Activated B cell treated with CpG ODN at 0.5 μM for 24 hours (primary cell): ENCODE measurements around the gene ANKLE1. TPM values are rescaled to one million over a fixed set of nuclear protein-coding genes. Genes with fewer than 3 reads are reported as not detected.

Experiments
- ATAC-seq: fragments of 200-7000 bp; cut with Tn5 transposase; one replicate; pipeline ENCODE4 v1.10.0; 2021; ENCODE audit warnings: low read depth, mild to moderate bottlenecking, moderate library complexity
- CTCF ChIA-PET: fragments of 350-600 bp; sonication (Branson Sonifier 250); formaldehyde crosslinking; loops from one replicate; lab custom pipeline; 2021; ENCODE audit warnings: antibody characterized with exemption; lab: Charles Lee
- POLR2A ChIA-PET: fragments of 350-600 bp; sonication (Branson Sonifier 250); formaldehyde crosslinking; loops from one replicate; lab custom pipeline; 2021; ENCODE audit warnings: antibody characterized with exemption; lab: Charles Lee
- DNase-seq: peaks from one replicate; pipeline ENCODE4 v3.0.0; 2022
- H3K27ac Mint-ChIP-seq: one replicate; pipeline ENCODE4 v1.8.0; 2020; ENCODE audit warnings: mixed read lengths
- H3K27me3 Mint-ChIP-seq: one replicate; pipeline ENCODE4 v1.8.0; 2021; ENCODE audit warnings: mixed read lengths
- H3K36me3 Mint-ChIP-seq: one replicate; pipeline ENCODE4 v1.8.0; 2021; ENCODE audit warnings: low read depth, mixed read lengths
- H3K4me1 Mint-ChIP-seq: one replicate; pipeline ENCODE4 v1.8.0; 2021; ENCODE audit warnings: mixed read lengths
- H3K4me3 Mint-ChIP-seq: one replicate; pipeline ENCODE4 v1.8.0; 2020; ENCODE audit warnings: mild to moderate bottlenecking, mixed read lengths
- H3K9me3 Mint-ChIP-seq: one replicate; pipeline ENCODE4 v1.8.0; 2020; ENCODE audit warnings: mixed read lengths
- intact Hi-C: fragments of 100-400 bp; cut with micrococcal nuclease; formaldehyde crosslinking; loops from one replicate; pipeline ENCODE4 v1.15.1; 2024
- total RNA-seq: library from RNA; stranded (reverse); gene quantifications from 2 replicates; pipeline ENCODE4 v1.2.3, GENCODE V29; 2022
- TF ChIP-seq, protein P1 (sequence below): fragments of 200-600 bp; IDR thresholded peaks from one replicate; pipeline ENCODE4 v1.8.0; 2022; ENCODE audit warnings: antibody characterized with exemption, mild to moderate bottlenecking

Gene ANKLE1
- total RNA-seq, 1 donor from 2014 or later, result 9.1 TPM

DNA sequence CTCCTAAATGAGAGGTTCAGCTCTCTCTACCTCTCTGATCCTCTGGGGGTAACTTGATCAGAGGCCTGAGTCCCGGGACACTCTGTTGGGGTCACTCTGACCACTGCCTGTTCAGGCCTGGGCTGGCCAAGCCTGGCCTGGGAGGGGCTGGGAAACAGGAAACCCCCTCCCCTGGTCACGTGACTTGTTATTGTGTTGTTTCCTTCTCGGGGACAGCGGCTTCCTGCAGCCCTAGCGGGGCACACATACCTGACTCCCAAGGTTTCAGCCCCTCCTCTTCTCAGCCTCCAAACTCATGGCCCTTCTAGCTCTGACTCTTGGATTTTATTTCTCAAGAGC, 17.1 kb upstream of the ANKLE1 start, which contains the start of gene USHBP1:
Gene USHBP1 (minus strand): TSS at position 105 of the 339 bp plus-strand sequence. CDS start 446 bp downstream, outside the sequence.
- no peaks in the 10 kb centered on the region for H3K9me3 Mint-ChIP-seq
- ATAC-seq (no peak), DNase-seq (no peak)
- TF ChIP-seq, protein P1, sequence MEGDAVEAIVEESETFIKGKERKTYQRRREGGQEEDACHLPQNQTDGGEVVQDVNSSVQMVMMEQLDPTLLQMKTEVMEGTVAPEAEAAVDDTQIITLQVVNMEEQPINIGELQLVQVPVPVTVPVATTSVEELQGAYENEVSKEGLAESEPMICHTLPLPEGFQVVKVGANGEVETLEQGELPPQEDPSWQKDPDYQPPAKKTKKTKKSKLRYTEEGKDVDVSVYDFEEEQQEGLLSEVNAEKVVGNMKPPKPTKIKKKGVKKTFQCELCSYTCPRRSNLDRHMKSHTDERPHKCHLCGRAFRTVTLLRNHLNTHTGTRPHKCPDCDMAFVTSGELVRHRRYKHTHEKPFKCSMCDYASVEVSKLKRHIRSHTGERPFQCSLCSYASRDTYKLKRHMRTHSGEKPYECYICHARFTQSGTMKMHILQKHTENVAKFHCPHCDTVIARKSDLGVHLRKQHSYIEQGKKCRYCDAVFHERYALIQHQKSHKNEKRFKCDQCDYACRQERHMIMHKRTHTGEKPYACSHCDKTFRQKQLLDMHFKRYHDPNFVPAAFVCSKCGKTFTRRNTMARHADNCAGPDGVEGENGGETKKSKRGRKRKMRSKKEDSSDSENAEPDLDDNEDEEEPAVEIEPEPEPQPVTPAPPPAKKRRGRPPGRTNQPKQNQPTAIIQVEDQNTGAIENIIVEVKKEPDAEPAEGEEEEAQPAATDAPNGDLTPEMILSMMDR, result no peak
- intact Hi-C loops, result no loop called here
- peaks cover 10% of the 10 kb centered on the region for H3K36me3 Mint-ChIP-seq
- H3K4me3 Mint-ChIP-seq, result no peak within 1 kb of the TSS
- H3K27me3 Mint-ChIP-seq, result no peaks in the 10 kb centered on the region
- ChIA-PET CTCF (interaction anchor here (0.7 to 1.5 kb wide), 3 partner anchors 17 to 38 kb away, joined by 3 to 5 read pairs (median 4); partner anchors contain the start of gene ANKLE1), POLR2A (interaction anchor here (0.6 to 2.4 kb wide), 4 partner anchors 39 to 199 kb away, joined by 3 to 9 read pairs (median 4); partner anchors contain the start of genes OCEL1 and USE1)
- H3K4me1 Mint-ChIP-seq, result peaks cover 35% of the 10 kb centered on the region
- peak within 1 kb of the TSS; percentile 24 for H3K27ac Mint-ChIP-seq

DNA sequence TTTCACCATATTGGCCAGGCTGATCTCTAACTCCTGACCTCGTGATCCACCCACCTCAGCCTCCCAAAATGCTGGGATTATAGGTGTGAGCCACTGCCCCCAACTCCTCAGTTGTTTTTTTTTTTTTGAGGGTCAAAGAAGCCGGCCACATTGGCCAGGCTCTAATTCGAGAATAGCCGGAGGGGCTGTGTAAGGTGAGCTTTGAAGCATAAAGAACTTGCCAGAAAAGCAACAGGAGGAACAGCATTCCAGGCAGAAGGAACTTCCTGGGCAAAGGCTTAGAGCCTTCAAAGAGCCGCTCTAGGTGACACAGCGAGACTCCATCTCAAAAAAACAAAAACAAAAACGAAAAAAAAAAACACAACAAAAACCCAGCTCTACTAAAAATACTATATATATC, 15.7 kb upstream of the ANKLE1 start:
- no peaks in the 10 kb centered on the region for H3K27me3 Mint-ChIP-seq
- POLR2A ChIA-PET, result interaction anchor here (0.7 to 3.1 kb wide), 20 partner anchors 9 to 680 kb away, joined by 3 to 40 read pairs (median 4); partner anchors contain the start of genes ANKLE1, BST2, DDA1 and JAK3
- DNase-seq (no peak), ATAC-seq (no peak)
- peaks cover 30% of the 10 kb centered on the region for H3K4me1 Mint-ChIP-seq
- no peak overlapping the region for H3K4me3 Mint-ChIP-seq
- intact Hi-C loops, result loop anchor here (2.0 to 5.0 kb wide), 5 partner anchors 15 to 1934 kb away; partner anchors contain the start of genes ANKLE1 and BRD4
- TF ChIP-seq, protein P1, result no peak
- H3K27ac Mint-ChIP-seq, result peak overlapping the region; percentile 93
- peaks cover 21% of the 10 kb centered on the region for H3K36me3 Mint-ChIP-seq
- CTCF ChIA-PET, result interaction anchor here (1.0 to 1.5 kb wide), 4 partner anchors 14 to 31 kb away, joined by 3 to 5 read pairs (median 4); partner anchors contain the start of gene ANKLE1
- no peaks in the 10 kb centered on the region for H3K9me3 Mint-ChIP-seq

- ATAC-seq (no peak), DNase-seq (peak; percentile 38)
- peaks cover 26% of the 10 kb centered on the region for H3K36me3 Mint-ChIP-seq
- peak overlapping the region; percentile 91 for H3K4me3 Mint-ChIP-seq
- TF ChIP-seq, protein P1, result no peak
- ChIA-PET POLR2A (interaction anchor here (0.5 to 3.1 kb wide), 29 partner anchors 8 to 999 kb away, joined by 3 to 40 read pairs (median 4); partner anchors contain the start of genes ANKLE1, BST2, DDA1 and JAK3), CTCF (interaction anchor here (0.6 to 1.9 kb wide), 8 partner anchors 14 to 191 kb away, joined by 3 to 6 read pairs (median 3); partner anchors contain the start of genes ABHD8, ANKLE1, HAUS8 and MRPL34)
- H3K4me1 Mint-ChIP-seq, result peaks cover 29% of the 10 kb centered on the region
- intact Hi-C loops, result loop anchor here (2.0 to 5.0 kb wide), 5 partner anchors 14 to 1934 kb away; partner anchors contain the start of genes ANKLE1 and BRD4
- peak overlapping the region; percentile 93 for H3K27ac Mint-ChIP-seq
- H3K9me3 Mint-ChIP-seq, result no peaks in the 10 kb centered on the region
- no peaks in the 10 kb centered on the region for H3K27me3 Mint-ChIP-seq
Observed at GRCh38 chr19:17266589-17266974, 15.1 kb upstream of the ANKLE1 start.

GRCh38 chr19:17266975-17267788, 14.5 kb upstream of the ANKLE1 start, which contains the start of gene BABAM1:
TSS of gene BABAM1 (plus strand) at chr19:17267443. CDS start at chr19:17268807, 1,364 bp downstream.
- H3K36me3 Mint-ChIP-seq, result peaks cover 26% of the 10 kb centered on the region
- intact Hi-C loops, result loop anchor here (1.0 to 5.0 kb wide), 12 partner anchors 14 to 1935 kb away; partner anchors contain the start of genes ANKLE1, ANO8, BRD4 and DDA1
- TF ChIP-seq, protein P1, result no peak
- H3K4me1 Mint-ChIP-seq, result peaks cover 29% of the 10 kb centered on the region
- no peaks in the 10 kb centered on the region for H3K9me3 Mint-ChIP-seq
- ChIA-PET CTCF (interaction anchor here (0.6 to 1.9 kb wide), 10 partner anchors 13 to 432 kb away, joined by 3 to 6 read pairs (median 3); partner anchors contain the start of genes ABHD8, ANKLE1, HAUS8 and MRPL34), POLR2A (interaction anchor here (0.5 to 3.1 kb wide), 27 partner anchors 8 to 1000 kb away, joined by 3 to 40 read pairs (median 4); partner anchors contain the start of genes ANKLE1, BST2, DDA1 and MRPL34)
- ATAC-seq, result peak; percentile 89
- H3K27ac Mint-ChIP-seq, result peak within 1 kb of the TSS; percentile 93
- H3K4me3 Mint-ChIP-seq, result peak within 1 kb of the TSS; percentile 91
- DNase-seq, result peak; percentile 81
- H3K27me3 Mint-ChIP-seq, result no peaks in the 10 kb centered on the region
